Stomach (tissue), 4 donors: ENCODE measurements around the gene B3GNT7.

Experiments
- POLR2A ChIP-seq, 4 donors: fragments of 450-650 bp; IDR thresholded peaks; one replicate each; pipeline ENCODE4 v1.6.1; 2016; ENCODE audit warnings: antibody characterized with exemption in 4 of 4, control low read depth in 2 of 4, mild to moderate bottlenecking in 1 of 4, moderate library complexity in 1 of 4
- TF ChIP-seq, protein P1 (sequence below), 7 experiments: fragments of 450-650 bp in 4 of 7; fragments of 200-600 bp in 3 of 7; sonication (generic) in 3 of 7; IDR thresholded peaks; one replicate each; pipeline ENCODE4 v1.5.1; 2016 to 2019; ENCODE audit warnings: antibody characterized with exemption in 7 of 7, control low read depth in 2 of 7, mild to moderate bottlenecking in 1 of 7

DNA sequence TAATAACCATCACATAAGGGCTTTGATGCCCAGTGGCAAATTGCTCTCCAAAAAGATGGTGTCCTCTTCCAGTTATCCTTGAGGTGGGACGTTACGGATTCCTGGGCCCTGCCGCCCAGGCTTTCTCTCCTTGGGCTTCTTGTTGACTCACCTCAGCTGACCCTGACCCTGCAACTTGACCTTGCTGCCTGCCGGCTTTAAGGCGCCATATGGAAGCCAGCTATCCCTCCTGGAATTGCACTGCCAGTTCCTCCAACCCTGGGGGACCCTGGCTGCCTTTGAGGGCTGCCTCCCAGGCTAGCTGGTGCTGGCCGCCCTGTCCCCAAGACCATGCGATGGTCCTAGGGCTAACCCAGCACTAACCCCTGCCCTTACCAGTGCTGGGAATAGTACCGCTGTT is 28.3 kb upstream of the B3GNT7 start:
- TF ChIP-seq, protein P1, sequence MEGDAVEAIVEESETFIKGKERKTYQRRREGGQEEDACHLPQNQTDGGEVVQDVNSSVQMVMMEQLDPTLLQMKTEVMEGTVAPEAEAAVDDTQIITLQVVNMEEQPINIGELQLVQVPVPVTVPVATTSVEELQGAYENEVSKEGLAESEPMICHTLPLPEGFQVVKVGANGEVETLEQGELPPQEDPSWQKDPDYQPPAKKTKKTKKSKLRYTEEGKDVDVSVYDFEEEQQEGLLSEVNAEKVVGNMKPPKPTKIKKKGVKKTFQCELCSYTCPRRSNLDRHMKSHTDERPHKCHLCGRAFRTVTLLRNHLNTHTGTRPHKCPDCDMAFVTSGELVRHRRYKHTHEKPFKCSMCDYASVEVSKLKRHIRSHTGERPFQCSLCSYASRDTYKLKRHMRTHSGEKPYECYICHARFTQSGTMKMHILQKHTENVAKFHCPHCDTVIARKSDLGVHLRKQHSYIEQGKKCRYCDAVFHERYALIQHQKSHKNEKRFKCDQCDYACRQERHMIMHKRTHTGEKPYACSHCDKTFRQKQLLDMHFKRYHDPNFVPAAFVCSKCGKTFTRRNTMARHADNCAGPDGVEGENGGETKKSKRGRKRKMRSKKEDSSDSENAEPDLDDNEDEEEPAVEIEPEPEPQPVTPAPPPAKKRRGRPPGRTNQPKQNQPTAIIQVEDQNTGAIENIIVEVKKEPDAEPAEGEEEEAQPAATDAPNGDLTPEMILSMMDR (IDR thresholded peaks at IDR 0.05), result no peak
- TF ChIP-seq POLR2A (IDR thresholded peaks at IDR 0.05), result no peak
